Middle frontal gyrus (tissue), 1 donor: ENCODE data around the gene RNF144A.

ENCODE experiments used
- DNase-seq: peaks from one replicate; pipeline ENCODE4 v3.0.0-alpha.2; 2015; ENCODE audit warnings: low spot score; ENCODE audit errors: extremely low spot score

The RNF144A gene

GRCh38 chr2:6945821-6946220 lies 28.6 kb downstream of the RNF144A start:
- no peak for DNase-seq

GRCh38 chr2:6946722-6947121 lies 29.5 kb downstream of the RNF144A start:
- DNase-seq, result no peak

- no peak for DNase-seq
These were observed 30.9 kb downstream of the RNF144A start for GRCh38 chr2:6947929-6948676.

- no peak for DNase-seq
These were observed 31.6 kb downstream of the RNF144A start for GRCh38 chr2:6948677-6949351.

GRCh38 chr2:6951046-6951445 lies 33.8 kb downstream of the RNF144A start:
- DNase-seq, result no peak

GRCh38 chr2:6952101-6952500 lies 34.9 kb downstream of the RNF144A start:
- DNase-seq, result no peak

- DNase-seq, result no peak
These were observed 37.4 kb downstream of the RNF144A start for GRCh38 chr2:6954586-6954985.

- DNase-seq, result no peak
These were observed 38.4 kb downstream of the RNF144A start for GRCh38 chr2:6955511-6956136.

- DNase-seq, result no peak
These were observed 39.4 kb downstream of the RNF144A start for GRCh38 chr2:6956566-6956965.

- DNase-seq, result no peak
These were observed 40.0 kb downstream of the RNF144A start for GRCh38 chr2:6957031-6957714.

GRCh38 chr2:6957910-6958615 lies 40.9 kb downstream of the RNF144A start:
- no peak for DNase-seq

- no peak for DNase-seq
These were observed 41.5 kb downstream of the RNF144A start for GRCh38 chr2:6958616-6959235.

GRCh38 chr2:6959751-6960150 lies 42.5 kb downstream of the RNF144A start:
- no peak for DNase-seq

GRCh38 chr2:6960659-6961058 lies 43.4 kb downstream of the RNF144A start:
- no peak for DNase-seq

GRCh38 chr2:6963727-6964126 lies 46.5 kb downstream of the RNF144A start:
- DNase-seq, result no peak

- no peak for DNase-seq
These were observed 48.0 kb downstream of the RNF144A start for GRCh38 chr2:6965071-6965795.

- DNase-seq, result no peak
These were observed 49.3 kb downstream of the RNF144A start for GRCh38 chr2:6966446-6966940.

- no peak for DNase-seq
These were observed 50.1 kb downstream of the RNF144A start for GRCh38 chr2:6967301-6967700.

- no peak for DNase-seq
These were observed 51.3 kb downstream of the RNF144A start for GRCh38 chr2:6968319-6969100.
